ENCODE results near the gene HHEX. TPM values are rescaled to one million over a fixed set of nuclear protein-coding genes. Genes with fewer than 3 reads are reported as not detected.

The HHEX gene
- total RNA-seq, 1 experiment from 2014 or later, result 11.0 TPM

GRCh38 chr10:92664322-92664721, 25.4 kb upstream of the HHEX start:
- DNase-seq (ENCODE audit: low read depth, low spot score), result no peak
- Histone ChIP-seq H3K9me3 (ENCODE audit: control insufficient read depth in 1 of 2, insufficient read depth in 1 of 2, low read depth in 1 of 2, low read length in 2 of 2) (no peaks in the 10 kb centered on the region; a peak in 1 of 4 replicates), H2AFZ (ENCODE audit: low read depth, low read length, poor library complexity, severe bottlenecking) (no peak overlapping the region), H3K4me1 (ENCODE audit: control insufficient read depth in 1 of 2, insufficient read depth in 2 of 2, low read length in 2 of 2) (no peaks in the 10 kb centered on the region), H3K27ac (ENCODE audit: low read depth, low read length) (no peak overlapping the region), H3K4me2 (ENCODE audit: low read length) (no peak overlapping the region), H3K9ac (ENCODE audit: low read length) (no peak overlapping the region), H3K79me2 (ENCODE audit: insufficient read depth, low read length) (no peaks in the 10 kb centered on the region), H4K20me1 (ENCODE audit: insufficient read depth) (no peaks in the 10 kb centered on the region), H3K27me3 (ENCODE audit: insufficient read depth, low read length) (no peaks in the 10 kb centered on the region), H3K36me3 (ENCODE audit: control insufficient read depth in 1 of 2, insufficient read depth in 2 of 2, low read length in 2 of 2) (no peaks in the 10 kb centered on the region), H3K9me2 (ENCODE audit: insufficient read depth) (no peaks in the 10 kb centered on the region), H3K4me3 (replicated peaks in 1 of 2; ENCODE audit: low read depth in 1 of 2, low read length in 2 of 2) (no peak overlapping the region)
- POLR2A ChIA-PET, result no interaction called here
- CTCF ChIA-PET, result no interaction called here
- RAD21 ChIA-PET (ENCODE audit: low non-redundant PET in 1 of 2, low total read pairs in 2 of 2, uncharacterized antibody in 2 of 2, unreplicated experiment in 2 of 2), result no interaction called here
- TF ChIP-seq EZH2phosphoT487 (IDR thresholded peaks at IDR 0.05; ENCODE audit: borderline replicate concordance) (no peak), EGR1 (IDR thresholded peaks at IDR 0.05; ENCODE audit: low read depth) (no peak), MAX (IDR thresholded peaks at IDR 0.05) (no peak), FOSL1 (IDR thresholded peaks at IDR 0.05; ENCODE audit: low read depth) (no peak), YY1 (IDR thresholded peaks at IDR 0.05; ENCODE audit: extremely low read depth, insufficient replicate concordance, low read depth, low read length) (no peak), SP1 (IDR thresholded peaks at IDR 0.05; ENCODE audit: low read depth) (no peak), CEBPB (IDR thresholded peaks at IDR 0.05; ENCODE audit: low read depth) (no peak), CBX3 (IDR thresholded peaks at IDR 0.05; ENCODE audit: low read depth) (no peak), ZBTB33 (IDR thresholded peaks at IDR 0.05; ENCODE audit: extremely low read depth, insufficient replicate concordance, low read length) (no peak), TCF7L2 (IDR thresholded peaks at IDR 0.05; ENCODE audit: borderline replicate concordance, extremely low read depth, insufficient read depth, insufficient read length) (no peak), POLR2A (IDR thresholded peaks at IDR 0.05; ENCODE audit: borderline replicate concordance, extremely low read depth, insufficient read depth, insufficient read length) (no peak), ZNF274 (IDR thresholded peaks at IDR 0.05; ENCODE audit: low read depth, low read length) (no peak), EZH2 (IDR thresholded peaks at IDR 0.05) (no peak), RAD21 (IDR thresholded peaks at IDR 0.05; ENCODE audit: low read depth) (no peak)
- ATAC-seq, result no peak
- intact Hi-C loops (cut with micrococcal nuclease), result no loop called here
- no TSS peak for BruUV-seq (replicated peaks)
